GM19372 (cell line): Measurements from ENCODE around the gene TMPRSS6.
"Not testable (repeated sequence)": the region's sequence is repeated elsewhere in the genome, so short reads cannot be mapped to it uniquely, and the experiment has no call there.

Source experiments
- ATAC-seq: cut with Tn5 transposase; IDR thresholded peaks from one replicate; pipeline ENCODE4 v1.9.1; 2021; ENCODE audit warnings: mild to moderate bottlenecking, low read depth, moderate library complexity; ENCODE audit not compliant: unreplicated experiment

The TMPRSS6 gene

GRCh38 chr22:37090920-37091695 is 18.4 kb downstream of the TMPRSS6 start:
- no peak for ATAC-seq

- ATAC-seq = no peak
Observed at GRCh38 chr22:37089434-37089833, 20.1 kb downstream of the TMPRSS6 start.

GRCh38 chr22:37088750-37089408 is 20.6 kb downstream of the TMPRSS6 start:
- no peak for ATAC-seq

DNA sequence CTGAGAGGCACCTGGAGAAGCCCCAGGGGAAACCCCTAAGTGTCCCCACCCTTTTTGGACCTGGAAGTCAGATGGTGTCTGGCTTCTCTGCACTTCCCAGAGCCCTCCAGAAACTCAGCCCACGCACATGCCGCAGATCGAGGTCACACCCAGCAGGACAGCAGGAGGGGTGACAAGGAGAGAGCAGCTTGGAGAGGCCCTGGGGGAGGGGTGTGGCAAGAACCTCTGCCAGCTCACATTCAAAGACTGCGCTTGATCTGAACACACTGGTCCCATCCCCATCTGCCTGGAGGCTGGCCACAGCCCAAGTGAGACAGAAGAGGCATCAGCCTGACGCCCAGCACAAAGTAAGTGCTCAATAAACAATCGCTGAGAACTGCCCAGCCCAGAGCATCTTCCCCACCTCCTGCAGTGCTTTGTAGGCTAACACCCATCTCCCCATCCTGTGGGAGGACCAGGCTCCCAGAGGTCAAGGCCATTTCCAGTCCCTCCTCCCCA is 21.4 kb downstream of the TMPRSS6 start:
- ATAC-seq = no peak

GRCh38 chr22:37086184-37086583 is 23.3 kb downstream of the TMPRSS6 start:
- no peak for ATAC-seq

DNA sequence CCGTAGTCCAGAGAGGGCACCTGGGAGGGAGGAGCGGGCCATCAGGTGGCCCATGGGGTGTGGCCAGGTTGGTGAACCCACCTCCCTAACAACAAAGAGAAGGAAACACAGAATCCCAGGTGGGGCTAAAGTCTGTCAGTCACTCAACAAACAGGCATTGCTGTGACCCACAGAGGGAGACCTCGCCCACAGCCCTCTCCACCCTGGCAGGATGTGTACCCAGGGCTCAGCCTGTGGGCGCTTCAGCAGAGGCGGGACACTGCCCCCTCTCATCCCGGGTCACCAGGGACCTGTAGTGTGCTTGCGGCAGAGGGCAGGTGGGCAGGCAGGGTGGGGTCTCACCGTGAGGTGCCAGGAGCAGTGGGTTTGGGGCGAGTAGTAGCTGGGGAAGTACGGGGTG is 25.1 kb downstream of the TMPRSS6 start:
- ATAC-seq = no peak

GRCh38 chr22:37083914-37084313 is 25.6 kb downstream of the TMPRSS6 start:
- no peak for ATAC-seq

DNA sequence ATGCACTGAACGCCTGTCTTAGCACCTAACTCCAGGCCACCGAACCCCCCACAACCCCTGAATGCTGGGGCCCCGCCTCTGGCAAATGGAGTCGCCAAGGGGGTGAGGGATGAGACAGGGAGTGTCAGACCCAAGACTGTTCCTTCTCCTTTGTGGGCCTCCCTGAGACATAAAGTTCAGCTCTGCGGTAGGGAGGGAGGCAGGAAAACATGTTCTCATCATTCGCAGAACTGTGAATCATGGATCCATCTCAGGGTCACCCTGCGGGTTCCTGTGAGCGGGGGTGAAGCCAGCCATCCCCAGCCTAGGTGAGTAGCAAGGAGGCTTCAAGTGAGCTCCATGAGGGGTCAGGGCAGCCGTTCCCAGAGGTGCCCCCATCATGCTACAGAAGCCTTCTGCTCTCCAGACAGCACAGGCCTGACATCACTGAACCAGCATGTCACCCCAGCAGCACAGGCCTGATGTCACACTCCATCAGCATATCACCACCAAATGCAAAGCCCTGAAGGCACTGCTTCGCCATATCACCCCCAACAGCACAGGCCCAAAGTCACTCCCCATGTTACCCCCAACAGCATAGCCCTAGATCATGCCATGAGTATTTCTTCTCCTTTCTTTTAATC is 27.2 kb downstream of the TMPRSS6 start:
- no peak for ATAC-seq

- no peak for ATAC-seq
Observed at GRCh38 chr22:37080838-37081237, 28.7 kb downstream of the TMPRSS6 start.

GRCh38 chr22:37080438-37080837 is 29.1 kb downstream of the TMPRSS6 start:
- no peak for ATAC-seq

DNA sequence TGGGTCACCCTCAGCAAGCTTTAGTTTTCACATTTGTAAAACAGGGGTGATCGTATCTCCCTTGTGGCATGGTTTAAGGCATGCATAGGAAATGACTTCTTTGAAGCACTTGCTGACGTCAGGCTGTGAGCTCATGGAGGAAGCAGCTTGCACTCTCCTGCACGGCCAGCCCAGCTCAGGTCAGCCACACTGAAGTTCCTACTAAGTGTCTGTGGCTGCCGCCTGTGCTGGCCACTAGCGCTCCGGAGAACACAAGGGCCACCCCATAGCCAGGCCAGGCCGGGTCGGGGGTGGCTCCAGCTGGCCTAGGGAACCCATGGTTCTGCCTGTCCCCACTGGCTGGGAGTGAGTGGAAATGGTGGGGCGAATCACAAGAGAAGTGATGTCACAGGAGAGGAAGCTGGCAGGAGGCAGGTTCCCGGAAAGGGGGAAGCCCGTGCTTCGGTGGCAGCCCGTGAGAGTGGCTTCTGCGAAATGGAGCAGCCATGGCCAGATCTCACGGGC is 29.8 kb downstream of the TMPRSS6 start:
- ATAC-seq = no peak

- no peak for ATAC-seq
Observed at GRCh38 chr22:37079158-37079557, 30.4 kb downstream of the TMPRSS6 start.

- ATAC-seq = no peak
Observed at GRCh38 chr22:37077802-37078448, 31.6 kb downstream of the TMPRSS6 start.

DNA sequence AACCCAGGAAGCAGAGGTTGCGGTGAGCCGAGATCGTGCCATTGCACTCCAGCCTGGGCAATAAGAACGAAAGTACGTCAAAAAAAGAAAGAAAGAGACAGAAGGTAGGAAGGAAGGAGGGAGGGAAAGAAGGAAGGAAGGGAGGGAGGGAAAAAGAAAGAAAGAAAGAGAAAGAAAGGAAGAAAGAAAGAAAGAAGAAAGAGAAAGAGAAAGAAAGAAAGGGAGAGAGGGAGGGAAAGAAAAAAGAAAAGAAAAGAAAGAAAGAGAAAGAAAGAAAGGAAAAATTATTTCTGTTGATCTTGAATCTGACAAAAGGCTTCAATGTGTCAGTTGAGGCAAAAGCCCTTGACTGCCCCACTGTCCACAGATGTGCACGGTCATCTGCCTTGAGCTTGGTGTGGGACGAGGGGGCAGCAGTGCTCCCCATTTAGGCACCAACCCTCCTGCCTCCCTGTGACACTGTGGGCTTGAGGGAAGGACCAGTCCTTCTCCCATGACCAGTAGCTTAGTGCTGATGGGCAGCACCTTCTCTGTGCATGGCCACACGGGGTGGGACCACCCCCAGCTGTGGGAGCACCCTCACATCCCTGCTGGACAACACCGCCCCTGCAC is 33.6 kb downstream of the TMPRSS6 start:
- no peak for ATAC-seq

DNA sequence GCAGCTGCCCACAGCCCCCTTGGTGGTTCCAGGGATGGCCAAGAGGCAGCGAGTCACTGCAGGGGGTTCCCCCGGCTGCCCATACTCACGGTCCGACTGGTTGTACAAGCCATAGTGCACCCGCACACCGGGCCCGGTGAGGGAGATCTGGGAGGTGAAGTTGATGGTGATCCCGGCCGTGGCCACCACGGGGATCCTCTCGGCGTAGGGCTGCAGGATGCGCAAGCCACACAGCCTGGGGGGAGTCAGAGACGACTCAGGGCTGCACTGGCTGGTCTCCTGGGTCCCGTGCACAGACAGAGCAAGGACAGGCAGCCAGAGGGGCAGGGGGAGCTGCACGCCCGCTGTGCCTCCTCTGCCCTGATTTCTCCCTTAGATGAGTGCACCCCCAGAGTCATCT is 34.5 kb downstream of the TMPRSS6 start:
- ATAC-seq = no peak

- ATAC-seq = no peak
Observed at GRCh38 chr22:37074537-37074936, 35.0 kb downstream of the TMPRSS6 start.

- ATAC-seq = no peak
Observed at GRCh38 chr22:37072673-37073072, 36.8 kb downstream of the TMPRSS6 start.

GRCh38 chr22:37071850-37072592 is 37.5 kb downstream of the TMPRSS6 start:
- ATAC-seq = not testable (repeated sequence)

DNA sequence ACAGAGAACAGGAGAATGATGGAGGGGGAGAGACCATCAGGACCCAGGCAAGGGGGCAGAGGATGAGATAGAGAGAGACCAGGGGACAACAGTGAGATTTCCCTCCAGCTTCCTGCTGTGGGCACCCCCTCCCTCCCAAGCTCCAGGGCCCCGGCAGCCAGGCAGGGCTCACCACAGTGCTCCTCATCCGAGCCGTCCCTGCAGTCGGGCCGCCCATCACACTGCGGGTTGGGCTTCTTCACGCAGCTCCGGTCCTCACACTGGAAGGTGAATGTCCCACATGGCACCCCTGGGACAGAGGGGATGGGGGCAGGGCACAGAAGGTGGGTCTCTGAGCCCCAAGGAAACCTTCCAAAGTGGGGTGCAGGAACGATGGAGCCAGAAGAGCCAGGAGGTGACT is 38.8 kb downstream of the TMPRSS6 start:
- no peak for ATAC-seq

DNA sequence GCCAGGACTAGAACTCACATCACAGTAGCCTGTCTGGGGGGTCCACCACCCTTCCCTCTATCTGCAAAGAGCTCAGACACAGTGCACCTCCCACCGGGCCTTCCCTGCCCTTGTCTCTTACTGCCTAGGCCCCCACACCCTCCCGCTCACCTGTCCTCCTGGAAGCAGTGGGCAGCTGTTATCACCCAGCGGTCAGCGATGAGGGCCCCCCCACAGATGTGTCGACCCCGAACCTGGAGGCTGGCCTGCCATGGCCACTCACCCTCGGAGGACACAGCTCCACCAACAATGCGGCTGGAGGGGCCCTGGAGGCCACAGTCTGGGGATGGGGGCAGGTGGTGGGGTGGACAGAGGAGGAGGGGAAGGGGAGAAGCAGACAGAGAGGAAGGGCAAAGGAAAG is 39.2 kb downstream of the TMPRSS6 start:
- ATAC-seq = no peak
